GM19455 (cell line): ENCODE measurements around the gene MSMO1.

Experiments used
- ATAC-seq: cut with Tn5 transposase; IDR thresholded peaks from one replicate; pipeline ENCODE4 v1.9.1; 2021; ENCODE audit not compliant: unreplicated experiment

Gene MSMO1

GRCh38 chr4:165359506-165359905 is 32.0 kb downstream of the MSMO1 start:
- ATAC-seq = no peak

GRCh38 chr4:165360041-165360695 is 32.7 kb downstream of the MSMO1 start:
- ATAC-seq = no peak

- no peak for ATAC-seq
These were observed 33.7 kb downstream of the MSMO1 start for GRCh38 chr4:165360985-165361670.

GRCh38 chr4:165361810-165362209 is 34.3 kb downstream of the MSMO1 start:
- ATAC-seq = no peak

- no peak for ATAC-seq
These were observed 37.1 kb downstream of the MSMO1 start for GRCh38 chr4:165364452-165365080.

- no peak for ATAC-seq
These were observed 39.6 kb downstream of the MSMO1 start for GRCh38 chr4:165367040-165367439.

- no peak for ATAC-seq
These were observed 40.6 kb downstream of the MSMO1 start for GRCh38 chr4:165368114-165368513.

GRCh38 chr4:165368567-165368966 is 41.1 kb downstream of the MSMO1 start:
- no peak for ATAC-seq

GRCh38 chr4:165369522-165369921 is 42.1 kb downstream of the MSMO1 start:
- no peak for ATAC-seq

GRCh38 chr4:165370530-165370929 is 43.1 kb downstream of the MSMO1 start:
- no peak for ATAC-seq

- ATAC-seq = no peak
These were observed 48.0 kb downstream of the MSMO1 start for GRCh38 chr4:165375465-165375864.

- no peak for ATAC-seq
These were observed 50.9 kb downstream of the MSMO1 start for GRCh38 chr4:165378398-165378744.

GRCh38 chr4:165378745-165379677 is 51.5 kb downstream of the MSMO1 start, which contains the start of gene CPE:
Gene CPE, plus strand, starts transcription at chr4:165379008. Its CDS starts 214 bp downstream, at chr4:165379222.
- ATAC-seq = no peak

GRCh38 chr4:165379678-165380064 is 52.2 kb downstream of the MSMO1 start:
- ATAC-seq = no peak

- no peak for ATAC-seq
These were observed 53.3 kb downstream of the MSMO1 start for GRCh38 chr4:165380805-165381204.

GRCh38 chr4:165381821-165382373 is 54.4 kb downstream of the MSMO1 start:
- ATAC-seq = no peak

GRCh38 chr4:165382640-165383039 is 55.2 kb downstream of the MSMO1 start:
- no peak for ATAC-seq

GRCh38 chr4:165383591-165384073 is 56.2 kb downstream of the MSMO1 start:
- no peak for ATAC-seq

- ATAC-seq = no peak
These were observed 56.7 kb downstream of the MSMO1 start for GRCh38 chr4:165384186-165384585.

GRCh38 chr4:165384598-165384997 is 57.1 kb downstream of the MSMO1 start:
- ATAC-seq = no peak

- ATAC-seq = no peak
These were observed 57.7 kb downstream of the MSMO1 start for GRCh38 chr4:165385126-165385525.
